ENCODE data around the gene NFIA.
A peak's percentile ranks its signal among the peaks of the same experiment; 100 is the strongest.
"Not testable (repeated sequence)": the region's sequence is repeated elsewhere in the genome, so short reads cannot be mapped to it uniquely, and the experiment has no call there.

NFIA gene

DNA sequence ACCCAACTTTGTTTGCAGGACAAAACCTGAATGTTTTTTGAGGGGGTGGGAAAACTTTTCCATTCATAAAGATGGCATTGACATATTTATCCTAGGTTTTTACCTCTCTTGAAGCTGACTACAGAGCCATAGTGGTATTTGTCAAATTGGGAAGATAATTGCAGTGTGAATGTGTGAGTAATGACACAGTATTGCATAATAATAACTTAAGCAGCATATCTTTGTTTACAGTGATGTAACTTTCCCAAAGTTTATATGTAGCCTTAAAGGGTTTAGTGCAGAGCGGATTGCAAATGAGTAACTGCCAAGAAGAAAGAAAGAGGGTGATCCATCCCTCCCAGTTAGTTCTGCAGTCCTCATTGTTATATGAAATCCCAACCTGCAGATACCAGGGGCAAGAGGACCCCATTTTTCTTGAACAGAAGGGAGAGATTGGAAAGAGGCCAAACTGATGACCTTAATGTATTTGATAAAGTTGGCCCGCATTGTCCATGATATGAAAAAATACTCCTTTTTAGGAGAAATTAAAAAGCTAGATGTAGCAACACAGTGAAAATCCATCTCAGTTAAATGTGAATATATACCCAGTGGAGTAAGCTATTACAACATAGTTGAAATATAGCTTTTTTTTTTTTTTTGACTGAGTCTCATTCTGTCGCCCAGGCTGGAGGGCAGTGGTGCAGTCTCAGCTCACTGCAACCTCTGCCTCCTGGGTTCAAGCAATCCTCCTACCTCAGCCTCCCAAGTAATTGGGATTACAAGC lies 23.7 kb upstream of the NFIA start:
- DNase-seq (ENCODE audit: low read depth), result no peak

DNA sequence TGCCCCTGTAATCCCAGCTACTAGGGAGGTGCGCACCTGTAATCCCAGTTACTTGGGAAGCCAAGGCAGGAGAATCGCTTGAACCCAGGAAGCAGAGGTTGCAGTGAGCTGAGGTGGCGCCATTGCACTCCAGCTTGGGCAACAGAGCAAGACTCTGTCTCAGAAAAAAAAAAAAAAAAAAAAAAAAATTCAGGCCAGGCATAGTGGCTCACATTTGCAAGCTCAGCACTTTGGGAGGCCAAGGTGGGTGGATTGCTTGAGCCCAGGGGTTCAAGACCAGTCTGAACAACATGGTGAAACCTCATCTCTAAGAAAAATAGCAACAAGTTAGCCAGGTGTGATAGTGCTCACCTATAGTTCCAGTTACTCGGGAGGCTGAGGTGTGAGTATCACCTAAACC lies 20.8 kb upstream of the NFIA start:
- not testable (repeated sequence) for DNase-seq (ENCODE audit: low read depth)

DNA sequence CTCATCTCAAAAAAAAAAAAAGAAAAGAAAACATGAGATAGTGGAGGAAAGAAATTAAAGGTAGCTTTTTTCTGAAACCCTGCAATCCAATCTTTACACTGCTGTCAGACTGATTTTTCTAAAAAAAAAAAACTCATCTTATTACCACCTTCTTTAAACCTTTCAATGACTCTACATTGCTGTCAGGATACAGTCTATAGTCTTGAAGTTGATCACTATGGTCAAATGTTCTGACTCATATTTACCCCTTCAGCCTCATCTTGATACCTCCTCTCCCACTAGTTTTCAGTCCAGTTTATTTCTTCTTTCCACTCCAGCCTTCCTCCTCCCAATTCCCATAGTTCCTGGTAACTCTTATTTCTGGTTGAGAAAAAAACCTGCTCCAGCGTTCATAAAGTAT lies 17.7 kb upstream of the NFIA start:
- no peak for DNase-seq (ENCODE audit: low read depth)

DNA sequence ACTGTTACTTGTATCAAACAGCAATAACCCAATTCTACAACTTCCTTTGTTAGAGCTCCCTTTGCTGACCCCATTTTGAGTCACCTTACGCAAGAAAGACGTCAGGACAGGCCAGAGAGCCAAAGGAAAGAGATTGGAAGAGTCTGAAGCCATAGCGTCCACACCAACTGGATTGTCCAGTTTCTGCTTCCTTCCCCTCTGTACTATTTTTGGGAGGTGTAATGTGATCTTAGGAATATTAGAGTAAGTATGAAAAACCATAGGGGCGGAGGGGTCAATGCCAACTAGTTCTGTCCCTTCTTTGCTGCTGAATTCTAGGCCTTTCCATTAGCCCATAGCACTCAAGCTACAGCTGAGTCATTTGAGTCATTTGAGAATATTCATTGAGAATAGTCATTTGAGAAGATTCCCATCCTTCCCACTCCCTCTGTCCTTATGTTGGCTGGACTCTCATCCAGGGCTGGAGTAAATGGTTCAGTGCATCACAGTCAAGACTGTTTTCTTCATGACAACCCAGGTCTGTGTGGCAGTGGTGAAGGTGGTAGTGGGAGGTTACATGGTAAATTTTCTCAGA lies 14.8 kb upstream of the NFIA start:
- DNase-seq (ENCODE audit: low read depth), result no peak

DNA sequence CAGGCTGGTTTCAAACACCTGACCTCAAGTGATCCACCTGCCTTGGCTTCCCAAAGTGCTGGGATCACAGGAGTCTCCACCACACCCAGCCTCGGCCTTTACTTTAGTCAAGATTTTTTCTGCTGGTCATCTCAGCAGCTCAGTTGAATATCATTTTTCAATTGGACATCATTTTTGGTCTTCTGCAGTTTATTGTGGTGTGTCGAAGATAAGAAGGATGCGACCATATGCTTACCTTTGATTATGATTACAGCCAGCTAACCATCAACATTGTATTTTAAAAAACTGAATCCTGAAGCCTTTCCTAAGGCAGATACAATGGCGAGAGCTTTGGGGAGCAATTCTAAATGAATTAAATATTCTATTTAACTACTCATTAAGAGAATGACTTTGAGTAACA lies 12.3 kb upstream of the NFIA start:
- DNase-seq (ENCODE audit: low read depth), result no peak

DNA sequence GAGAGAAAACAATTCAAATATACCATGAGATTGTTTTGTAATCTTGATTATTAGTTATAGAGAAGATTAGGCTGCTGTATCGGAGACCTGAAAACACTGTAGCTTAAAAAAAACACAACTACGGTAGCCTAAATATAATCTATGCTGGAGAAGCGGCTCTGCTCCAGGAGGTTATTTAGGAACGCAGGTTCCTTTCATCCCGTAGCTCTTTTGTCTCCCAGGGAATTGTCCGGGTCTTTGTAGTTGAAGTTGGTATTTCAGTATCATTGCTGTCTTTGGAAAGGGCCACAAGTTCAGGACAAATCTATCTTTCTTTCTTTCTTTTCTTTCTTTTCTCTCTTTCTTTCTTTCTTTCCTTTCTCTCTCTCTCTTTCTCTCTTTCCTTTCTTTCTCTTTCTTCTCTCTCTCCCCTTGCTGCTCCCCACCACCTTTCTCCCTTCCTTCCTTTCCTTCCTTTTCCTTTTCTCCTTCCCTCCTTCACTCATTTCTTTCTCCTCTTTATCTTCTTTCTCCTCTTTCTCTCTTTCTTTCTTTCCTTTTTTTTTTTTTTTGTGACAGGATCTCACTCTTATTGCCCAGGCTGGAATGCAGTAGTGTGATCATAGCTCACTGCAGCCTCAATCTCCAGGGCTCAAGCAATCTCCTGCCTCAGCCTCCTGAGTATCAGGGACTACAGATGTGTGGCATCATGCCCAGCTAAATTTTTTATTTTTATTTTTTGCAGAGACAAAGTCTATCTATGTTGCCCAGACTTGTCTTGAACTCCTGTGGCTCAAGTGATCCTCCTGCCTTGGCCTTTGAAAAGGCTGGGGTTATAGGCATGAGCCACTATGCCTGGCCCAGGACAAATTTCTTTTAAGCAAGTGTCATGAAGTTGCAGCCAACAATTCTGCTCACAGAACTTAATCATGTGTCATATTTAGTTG lies 10.9 kb upstream of the NFIA start:
- DNase-seq (ENCODE audit: low read depth), result no peak

DNA sequence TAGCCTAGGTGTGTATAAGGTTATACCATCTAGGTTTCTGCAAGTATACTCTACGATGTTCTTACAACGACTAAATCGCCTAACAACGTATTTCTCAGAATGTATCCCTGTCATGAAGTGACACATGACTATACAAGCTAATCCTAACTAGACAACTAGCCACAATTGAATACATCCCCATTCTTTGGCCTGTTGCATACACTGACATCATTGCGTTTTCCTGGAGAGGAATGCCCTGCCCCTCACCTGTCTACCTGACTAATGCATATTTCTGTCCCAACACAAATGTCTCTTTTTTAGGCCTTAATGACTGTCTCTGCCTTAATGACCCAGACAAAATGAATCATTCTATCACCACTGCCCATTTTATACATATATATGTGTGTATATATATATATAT lies 8.5 kb upstream of the NFIA start:
- DNase-seq (ENCODE audit: low read depth), result no peak

DNA sequence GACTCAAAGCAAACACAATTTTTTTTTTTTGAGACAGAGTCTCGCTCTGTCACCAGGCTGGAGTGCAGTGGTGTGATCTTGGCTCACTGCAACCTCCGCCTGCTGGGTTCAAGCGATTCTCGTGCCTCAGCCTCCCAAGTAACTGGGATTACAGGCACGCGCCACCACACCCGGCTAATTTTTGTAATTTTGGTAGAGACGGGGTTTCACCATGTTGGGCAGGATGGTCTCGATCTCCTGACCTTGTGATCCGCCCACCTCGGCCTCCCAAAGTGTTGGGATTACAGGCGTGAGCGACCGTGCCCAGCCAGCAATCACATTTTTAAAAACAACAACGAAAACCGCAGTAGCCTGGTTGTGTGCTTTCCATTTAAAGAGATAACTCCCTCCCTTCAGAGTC lies 6.5 kb upstream of the NFIA start:
- DNase-seq (ENCODE audit: low read depth), result not testable (repeated sequence)

DNA sequence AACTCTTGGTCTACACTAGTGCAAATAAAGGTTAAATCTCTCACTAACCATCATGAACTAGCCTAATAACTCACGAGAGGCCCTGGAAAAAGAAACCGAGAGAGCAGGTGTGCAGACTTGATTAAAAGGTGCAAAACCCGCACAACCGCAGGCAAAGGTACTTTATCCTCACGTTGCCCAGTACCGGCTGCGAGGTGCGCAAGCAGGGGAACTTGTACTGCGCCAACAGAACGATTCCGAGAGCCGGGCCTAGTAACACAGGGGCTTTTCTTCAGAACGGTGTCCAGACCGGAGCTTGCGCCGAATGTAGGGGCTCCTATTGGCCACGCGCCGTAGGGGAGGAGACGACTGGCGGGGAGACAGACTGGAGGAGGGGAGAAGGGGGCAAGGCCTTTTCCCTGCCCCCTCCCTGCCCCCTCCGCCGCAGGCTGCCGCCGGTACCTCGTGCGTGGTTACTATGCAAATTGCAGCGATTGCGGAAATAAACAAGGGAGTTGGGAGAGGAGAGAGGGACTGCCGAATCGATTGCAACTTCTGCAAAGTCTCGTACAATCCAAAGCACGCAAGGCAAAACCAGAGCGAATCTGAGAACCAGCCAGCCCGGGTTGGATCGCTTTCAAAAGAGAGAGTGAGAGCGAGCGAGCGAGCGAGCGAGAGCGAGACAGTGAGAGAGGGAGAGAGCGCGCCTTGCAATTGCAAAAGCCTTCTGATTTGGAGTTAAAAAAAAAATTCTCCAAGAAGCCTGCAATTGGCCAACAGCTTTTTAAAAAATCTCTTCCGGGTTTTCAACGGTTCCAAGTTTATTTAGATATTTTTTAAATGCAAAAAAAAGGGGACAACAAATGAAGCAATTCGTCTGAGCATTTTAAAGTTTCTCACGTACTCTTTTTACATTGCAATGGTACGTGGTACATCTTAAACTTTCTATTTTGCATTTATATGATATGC lies 5.4 kb upstream of the NFIA start:
- peak; percentile 86 for DNase-seq (ENCODE audit: low read depth)

DNA sequence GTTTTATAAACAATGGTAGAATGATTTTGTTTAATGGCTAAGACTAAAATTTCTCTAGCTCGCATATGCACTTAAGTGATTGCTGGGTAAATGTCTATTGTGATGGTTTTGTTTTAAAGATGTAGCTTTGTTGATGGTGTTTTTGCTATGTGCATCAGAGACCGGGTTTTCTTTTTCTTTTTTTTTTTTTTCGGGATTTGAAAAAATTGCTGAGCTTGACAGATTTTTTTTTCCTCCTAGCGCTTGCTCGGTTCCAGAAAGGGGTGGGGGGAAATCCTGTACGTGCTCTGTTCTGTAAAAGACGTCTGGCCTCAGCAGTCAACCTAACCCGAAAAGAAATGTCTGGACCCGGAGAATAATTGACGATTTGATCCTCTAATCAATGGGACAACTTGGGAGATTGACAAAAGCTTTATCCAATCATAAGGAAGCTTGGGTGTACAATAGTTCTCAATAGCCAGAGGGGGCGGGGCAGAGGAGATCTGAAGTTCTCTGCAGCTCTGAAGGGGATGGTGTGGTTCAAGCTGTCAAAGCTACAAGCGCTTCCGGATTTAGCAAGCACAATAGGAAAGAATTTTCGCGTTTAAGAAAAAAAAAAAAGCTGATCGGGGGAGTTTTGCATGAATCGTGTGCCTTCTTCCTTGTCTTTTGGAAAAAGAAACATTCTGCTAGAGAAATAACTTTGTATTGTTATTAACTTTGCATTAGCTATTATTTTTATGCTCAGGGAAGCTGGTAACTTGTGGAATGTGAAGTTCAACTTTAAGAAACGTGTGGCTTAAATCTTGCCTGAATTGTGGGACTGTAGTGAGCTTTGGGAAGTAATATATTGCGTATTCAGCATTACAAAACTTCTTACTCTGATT lies 4.5 kb upstream of the NFIA start:
- DNase-seq (ENCODE audit: low read depth), result peak; percentile 98

DNA sequence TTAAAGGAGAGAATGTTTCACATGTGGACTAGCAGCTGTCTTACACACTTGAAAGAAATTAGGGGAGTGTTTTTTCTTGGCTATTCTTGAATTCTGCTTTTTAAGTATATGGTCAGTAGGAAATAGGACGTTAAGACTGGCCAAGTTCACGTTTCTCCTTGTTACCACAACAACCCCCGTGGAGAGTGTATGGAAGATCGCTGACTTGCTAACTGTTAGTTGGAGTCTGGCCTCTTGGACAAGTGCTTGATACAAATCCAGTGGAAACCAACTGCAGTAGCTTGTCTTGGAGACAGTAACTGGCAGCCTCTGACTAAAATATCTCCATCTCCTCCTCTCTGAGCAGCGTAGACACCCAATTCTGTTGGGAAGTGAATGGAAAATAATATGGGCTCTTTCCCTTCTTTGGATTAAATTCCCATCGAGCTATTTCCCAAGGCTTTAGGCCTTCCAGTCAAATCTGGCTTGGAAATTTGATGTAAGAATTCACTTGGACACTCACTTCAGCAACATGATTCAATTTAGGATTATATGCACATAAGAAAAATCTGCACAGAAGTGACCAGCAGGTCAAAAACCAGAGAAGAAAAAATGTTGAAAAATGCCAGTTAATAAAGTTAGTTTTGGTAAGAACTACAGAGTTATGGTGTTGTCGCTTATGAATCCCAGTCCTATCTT lies 3.6 kb upstream of the NFIA start:
- DNase-seq (ENCODE audit: low read depth), result no peak

DNA sequence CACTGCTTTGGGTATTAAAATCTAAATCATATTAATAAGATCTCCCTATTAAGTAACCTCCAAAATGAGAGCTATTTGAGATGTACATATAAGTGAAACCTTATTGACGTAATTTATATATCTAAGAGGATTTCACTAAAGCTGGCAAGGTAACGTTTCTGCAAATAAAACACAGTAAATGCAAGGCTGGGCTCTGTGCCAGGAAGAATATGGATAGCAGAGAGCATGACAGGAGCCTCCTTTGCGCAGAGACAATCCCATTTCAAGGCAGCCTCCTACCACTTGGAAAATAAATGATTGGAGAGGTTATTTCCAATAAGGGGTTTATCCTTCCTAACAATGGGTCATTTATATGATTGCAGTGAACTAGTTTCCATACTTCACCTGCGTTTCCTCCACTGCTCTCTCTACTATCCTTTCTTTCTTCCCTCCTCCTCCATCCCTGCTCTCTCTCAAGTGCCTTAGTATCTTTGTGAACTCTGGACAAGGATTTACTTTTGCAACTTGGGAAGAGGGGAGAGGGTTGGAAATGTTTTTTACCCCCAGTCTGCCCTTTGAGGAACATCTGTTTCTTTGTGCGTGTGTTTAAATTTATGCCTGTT lies 3.0 kb upstream of the NFIA start:
- DNase-seq (ENCODE audit: low read depth), result no peak

DNA sequence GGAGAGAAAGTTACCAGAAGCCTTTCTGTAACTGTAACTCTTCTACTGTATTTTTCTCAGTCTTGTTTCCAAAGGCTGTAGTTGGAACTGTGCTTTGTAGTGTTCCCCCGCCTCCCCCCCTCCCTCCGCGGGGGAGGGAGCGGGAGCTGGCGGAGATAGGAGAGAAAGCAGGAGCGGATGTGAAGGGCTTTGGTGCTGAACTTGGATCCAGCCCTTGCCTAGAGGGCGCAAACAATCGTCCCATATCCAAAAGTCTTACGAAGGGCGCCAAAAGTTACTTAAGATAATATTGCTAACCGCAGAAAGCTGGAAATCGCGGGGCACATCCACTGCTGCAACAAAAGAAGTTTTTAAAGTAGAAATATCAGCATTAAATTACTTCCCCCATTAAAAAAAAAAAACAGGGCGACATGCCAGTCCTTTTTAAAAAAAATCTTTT lies 2.4 kb upstream of the NFIA start:
- DNase-seq (ENCODE audit: low read depth), result peak; percentile 79

DNA sequence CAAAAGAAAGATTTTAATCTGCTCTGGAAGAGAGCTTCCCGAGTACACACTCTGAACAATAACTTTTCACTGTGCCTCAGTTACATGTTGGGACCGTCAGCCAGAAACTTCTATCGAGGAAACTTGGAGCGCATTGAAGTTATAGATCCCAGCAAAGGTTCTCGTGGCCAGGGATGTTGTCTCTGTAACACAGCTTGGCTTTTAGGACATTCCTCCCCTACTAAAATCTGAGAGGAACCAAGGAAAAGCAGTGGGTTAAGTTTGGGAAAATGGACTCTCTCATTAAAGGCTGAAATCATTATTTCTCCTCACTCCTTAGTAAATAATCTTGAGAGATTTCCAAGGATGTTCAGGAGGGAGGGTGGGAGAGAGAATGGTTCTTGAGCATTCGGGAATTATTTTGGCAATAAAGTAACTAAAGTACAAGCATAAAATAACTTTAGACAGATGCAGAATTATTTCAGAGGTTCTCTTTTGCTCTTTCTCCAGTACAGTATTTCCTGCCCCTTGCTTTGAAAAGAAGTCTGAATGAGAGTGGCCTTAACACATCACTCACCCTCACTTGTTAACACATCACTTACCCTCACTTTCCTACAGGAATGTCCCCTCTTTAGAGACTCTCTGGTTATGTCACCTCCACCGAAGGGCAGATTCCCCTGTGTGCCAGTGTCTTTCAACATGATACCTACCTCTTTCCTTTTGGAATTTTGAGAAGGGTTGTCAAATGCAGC lies 1.8 kb upstream of the NFIA start:
- no peak for DNase-seq (ENCODE audit: low read depth)

DNA sequence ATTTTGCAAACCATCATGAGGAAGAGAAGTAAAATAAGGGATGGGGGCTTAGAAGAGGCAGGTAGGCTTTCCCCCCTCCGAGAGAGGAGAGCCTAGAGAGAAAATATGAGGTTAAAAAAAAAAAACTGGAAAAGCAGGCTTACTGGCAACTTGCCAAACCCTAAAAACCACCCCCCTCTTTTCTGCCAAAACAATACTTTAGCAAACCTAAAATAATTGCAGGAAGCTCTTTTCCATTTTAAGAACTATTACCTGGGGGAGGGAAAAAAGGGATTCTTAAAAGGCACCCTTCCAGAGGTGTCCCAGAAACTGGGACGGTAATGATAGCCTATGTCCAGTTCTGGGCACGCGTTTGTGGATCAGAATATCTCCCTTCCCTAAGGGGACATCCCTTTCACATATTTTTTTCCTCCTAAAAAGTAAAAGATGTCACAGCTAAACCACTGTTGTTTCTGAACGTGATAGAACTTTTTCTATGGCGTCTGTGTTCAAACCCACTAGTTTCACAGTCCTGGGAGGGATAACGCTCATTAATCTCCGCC lies 1.1 kb upstream of the NFIA start:
- no peak for DNase-seq (ENCODE audit: low read depth)

DNA sequence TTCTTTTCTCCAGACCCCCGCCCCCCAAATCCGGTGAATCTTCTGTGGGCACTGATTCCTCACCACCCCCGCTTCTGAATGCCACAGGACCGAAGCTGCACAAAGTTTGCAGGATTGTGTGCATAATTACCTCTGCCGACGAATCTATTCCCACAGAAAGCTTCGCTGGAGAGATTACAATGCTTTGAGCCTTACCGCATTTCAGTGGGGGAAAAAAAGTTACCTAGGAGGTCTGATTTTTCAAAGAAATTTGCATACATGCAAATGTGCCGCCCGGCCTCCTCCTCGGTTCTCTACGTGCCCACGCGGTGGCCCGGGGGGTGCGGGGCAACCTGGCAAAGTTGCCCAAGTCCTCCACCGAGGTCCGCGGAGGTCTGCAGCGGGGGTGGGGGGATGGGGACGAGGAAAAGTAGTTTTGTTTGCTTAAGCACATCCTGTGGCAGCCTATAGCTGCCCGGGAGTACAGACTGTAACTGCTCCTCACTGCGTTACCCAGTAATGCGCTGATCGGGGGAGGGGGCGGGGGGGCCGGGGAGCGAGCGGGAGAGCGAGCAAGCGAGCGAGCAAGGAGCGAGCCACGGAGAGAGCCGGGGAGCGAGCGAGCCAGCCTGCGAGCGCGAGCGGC lies 563 bp upstream of the NFIA start:
- DNase-seq (ENCODE audit: low read depth), result no peak

DNA sequence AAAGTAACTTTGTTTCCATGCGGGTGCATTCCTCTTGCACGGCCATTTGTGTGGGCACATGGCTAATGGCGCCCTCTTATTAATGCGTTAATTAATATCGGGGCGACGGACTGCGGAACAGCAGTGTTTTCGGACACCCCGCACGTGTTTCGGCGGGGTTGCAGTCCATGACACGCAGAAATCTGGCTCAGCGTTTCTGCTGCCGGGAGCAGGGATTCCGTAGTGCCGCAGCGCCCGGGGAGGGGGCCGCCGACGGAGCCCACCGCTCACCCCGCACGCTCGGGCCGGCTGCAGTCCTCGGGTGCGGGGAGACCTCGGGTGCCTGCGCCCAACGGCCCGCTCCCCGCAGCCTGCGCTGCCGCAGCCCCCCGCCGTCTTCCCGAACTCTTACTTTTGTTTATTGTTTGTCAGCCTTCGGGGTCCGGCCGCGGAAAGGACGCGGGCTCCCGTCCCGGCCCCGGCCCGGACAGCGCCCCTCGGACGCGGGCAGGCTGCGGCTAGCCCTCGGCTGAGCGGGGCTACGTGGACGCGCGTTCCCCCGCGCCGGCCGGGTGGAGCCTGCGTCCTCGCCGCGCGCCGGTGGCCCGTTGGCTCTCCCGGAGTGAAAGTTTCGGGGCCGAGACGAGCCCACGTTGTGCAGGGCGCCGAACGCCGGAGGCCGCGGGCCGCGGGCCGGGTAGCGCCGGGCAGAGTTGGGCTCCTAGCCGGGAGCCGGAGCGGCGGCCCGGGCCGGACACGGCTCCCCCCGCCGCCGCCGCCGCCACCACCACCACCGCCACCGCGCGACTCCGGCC lies 849 bp downstream of the NFIA start:
- no peak for DNase-seq (ENCODE audit: low read depth)

Measured in CMK (cell line).